ENCODE data around the gene UGT1A10.
"Not testable (repeated sequence)": the region's sequence is repeated elsewhere in the genome, so short reads cannot be mapped to it uniquely, and the experiment has no call there.

The UGT1A10 gene

GRCh38 chr2:233746475-233747282, 110.4 kb downstream of the UGT1A10 start:
- no peak for DNase-seq

DNA sequence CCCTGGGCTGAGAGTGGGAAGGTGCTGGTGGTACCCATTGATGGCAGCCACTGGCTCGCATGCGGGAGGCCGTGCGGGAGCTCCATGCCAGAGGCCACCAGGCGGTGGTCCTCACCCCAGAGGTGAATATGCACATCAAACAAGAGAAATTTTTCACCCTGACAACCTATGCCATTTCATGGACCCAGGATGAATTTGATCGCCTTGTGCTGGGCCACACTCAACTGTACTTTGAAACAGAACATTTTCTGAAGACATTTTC, 111.0 kb downstream of the UGT1A10 start:
- DNase-seq = no peak

DNA sequence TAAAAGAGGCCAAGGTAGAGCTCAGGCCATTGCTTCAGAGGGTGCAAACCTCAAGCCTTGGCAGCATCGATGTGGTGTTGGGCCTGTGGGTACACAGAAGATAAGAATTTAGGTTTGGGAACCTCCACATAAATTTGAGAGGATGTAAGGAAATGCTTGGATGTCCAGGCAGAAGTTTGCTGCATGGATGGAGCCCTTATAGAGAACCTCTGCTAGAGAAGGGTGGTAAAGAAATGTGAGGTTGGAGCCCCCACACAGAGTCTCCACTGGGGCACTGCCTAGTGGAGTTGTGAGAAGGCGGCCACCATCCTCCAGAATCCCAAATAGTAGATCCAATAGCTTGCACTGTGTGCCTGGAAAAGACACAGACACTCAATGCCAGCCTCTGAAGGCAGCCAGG, 114.4 kb downstream of the UGT1A10 start:
- not testable (repeated sequence) for DNase-seq

GRCh38 chr2:233751212-233752009, 115.2 kb downstream of the UGT1A10 start:
- DNase-seq = not testable (repeated sequence)

DNA sequence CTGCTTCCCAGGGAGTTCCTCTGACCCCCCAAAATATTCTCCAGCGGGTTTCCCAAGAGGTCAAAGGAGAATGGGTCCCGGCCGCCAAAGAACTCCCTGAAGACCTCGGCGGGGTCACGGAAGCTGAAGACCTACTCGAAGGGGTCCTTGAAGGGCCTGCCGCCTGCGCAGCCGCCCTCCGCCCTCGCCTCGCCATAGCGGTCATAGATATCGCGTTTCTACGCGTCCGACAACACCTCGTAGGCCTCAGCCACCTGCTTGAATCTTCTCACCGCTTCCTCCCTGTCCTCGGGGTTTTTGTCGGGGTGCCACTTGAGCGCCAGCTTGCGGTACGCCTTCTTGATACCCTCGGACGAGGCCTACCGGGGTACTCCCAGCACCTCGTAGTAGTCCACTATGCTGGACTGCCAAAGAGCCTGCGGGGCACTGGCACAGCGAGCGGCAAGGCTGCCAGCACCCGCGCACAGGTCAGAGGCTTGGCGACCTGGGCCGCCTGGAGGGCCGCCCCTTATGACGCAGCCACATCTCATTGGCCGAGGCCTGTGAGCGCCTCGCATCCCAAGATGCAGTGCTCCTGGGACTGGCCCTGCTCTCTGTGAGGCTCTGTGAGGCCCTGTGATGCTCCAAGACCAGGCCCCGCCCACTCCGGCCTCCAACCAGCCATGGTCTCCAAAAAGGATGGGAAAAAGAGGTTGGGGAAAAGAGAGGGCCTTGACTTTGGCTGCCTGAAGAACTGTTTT, 118.8 kb downstream of the UGT1A10 start:
- DNase-seq = no peak

- no peak for DNase-seq
Measured at GRCh38 chr2:233756429-233757081, 120.3 kb downstream of the UGT1A10 start.

GRCh38 chr2:233758141-233758540, 121.9 kb downstream of the UGT1A10 start:
- no peak for DNase-seq

DNA sequence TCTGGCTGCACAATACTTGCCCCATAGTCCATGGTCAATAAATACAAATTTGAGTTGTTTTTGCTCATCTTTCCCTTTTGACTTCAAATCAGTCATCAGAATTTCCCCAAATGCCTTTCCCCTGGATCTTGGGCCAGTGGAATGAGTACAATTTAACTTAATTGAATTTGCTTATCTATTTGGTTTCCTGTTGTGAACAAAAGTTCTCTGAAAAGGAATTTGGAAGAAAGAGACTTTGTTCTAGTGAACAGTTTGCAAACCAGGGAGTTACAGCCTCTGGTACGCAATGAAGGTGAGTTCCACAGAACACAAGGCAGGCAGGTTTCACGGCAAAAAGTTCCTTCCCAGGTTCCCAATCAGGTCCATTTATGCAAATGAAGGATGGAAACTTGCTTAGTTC, 122.6 kb downstream of the UGT1A10 start:
- no peak for DNase-seq

GRCh38 chr2:233760043-233760442, 123.8 kb downstream of the UGT1A10 start, which contains the start of gene UGT1A1:
UGT1A1 (plus strand) TSS chr2:233760270; CDS start chr2:233760288, 18 bp downstream.
- DNase-seq = no peak

DNA sequence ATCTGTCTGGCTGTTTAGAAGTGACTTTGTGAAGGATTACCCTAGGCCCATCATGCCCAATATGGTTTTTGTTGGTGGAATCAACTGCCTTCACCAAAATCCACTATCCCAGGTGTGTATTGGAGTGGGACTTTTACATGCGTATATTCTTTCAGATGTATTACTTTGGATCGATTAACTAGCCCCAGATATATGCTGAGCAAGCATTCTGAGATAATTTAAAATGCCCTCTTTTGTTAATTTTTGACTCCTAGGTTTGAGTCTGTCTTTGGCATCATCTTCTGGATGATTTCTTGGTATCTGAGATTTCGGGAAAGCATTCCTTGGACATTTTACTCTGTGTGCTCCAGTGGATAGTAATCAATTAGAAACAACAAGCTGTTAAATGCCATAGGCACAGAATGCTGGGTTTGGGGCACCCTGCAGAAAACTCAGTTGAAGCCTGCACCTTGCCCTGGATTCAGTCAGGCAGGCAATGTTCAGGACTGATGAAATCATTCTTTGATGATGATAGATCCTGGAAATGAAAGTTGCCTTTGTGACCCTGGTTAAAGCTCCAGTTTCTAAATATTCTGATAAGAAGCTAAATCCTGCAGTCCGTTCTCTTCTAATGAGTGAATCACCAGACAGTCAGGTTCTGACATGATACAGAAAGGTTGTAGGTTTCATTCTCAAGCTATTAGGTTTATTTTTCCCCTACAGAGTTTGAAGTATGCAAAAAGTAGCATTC, 125.0 kb downstream of the UGT1A10 start:
- DNase-seq = no peak

- no peak for DNase-seq
Measured at GRCh38 chr2:233764264-233764663, 128.0 kb downstream of the UGT1A10 start.

DNA sequence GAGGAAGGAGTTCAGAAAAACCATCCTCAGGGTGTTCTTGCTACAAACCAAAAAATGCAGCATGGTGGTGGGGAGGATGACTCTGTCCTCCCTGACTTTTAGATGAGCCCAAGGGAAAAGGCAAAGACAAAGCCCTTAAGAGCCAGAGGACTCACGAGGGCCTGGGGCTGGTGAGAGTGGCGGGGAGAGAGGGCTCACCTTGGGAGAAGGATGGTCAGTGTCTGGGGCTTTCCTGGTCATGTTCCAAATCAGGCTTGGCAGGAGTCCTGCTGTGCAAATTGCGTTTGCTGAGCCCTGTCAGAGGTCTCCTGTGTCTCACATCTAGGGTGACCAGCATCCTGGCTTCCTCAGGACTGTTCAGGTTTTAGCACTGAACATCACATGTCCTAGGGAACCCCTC, 128.5 kb downstream of the UGT1A10 start:
- no peak for DNase-seq

DNA sequence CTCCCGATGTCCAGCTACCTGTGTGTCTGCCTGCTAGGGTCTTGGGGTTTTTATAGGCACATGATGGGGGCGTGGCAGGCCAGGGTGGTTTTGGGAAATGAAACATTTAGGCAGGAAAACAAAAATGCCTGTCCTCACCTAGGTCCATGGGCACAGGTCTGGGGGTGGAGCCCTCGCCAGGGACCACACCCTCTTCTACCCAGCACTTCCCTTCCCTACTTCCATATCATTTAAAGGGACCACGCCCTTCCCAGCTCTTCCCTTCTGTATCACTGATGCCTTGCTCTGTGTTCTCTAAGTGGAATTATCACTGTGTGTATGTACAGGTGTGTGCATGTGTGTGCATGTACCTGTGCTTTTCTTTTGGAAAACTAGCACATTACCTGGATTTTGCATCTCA, 130.2 kb downstream of the UGT1A10 start:
- DNase-seq = no peak

GRCh38 chr2:233768076-233768475, 131.8 kb downstream of the UGT1A10 start:
- no peak for DNase-seq

DNA sequence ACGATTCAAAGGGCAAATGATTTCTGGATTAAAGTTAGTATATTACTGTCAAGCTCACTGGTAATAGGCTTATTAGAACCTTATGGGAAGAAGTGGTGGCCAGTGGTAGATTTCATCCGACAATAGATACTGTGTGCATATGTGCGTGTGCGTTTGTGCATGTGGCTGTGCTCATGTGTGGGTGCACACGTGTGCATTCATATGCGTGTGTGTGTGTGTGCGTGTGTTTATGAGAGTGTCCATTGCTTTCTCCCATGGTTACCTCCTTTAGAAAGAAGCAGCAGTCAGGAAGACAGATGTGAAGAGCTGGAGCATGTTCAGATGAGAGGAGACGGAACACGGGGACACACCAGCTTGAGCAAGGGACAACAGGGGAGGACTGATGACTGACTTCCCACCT, 133.0 kb downstream of the UGT1A10 start:
- DNase-seq = no peak

DNA sequence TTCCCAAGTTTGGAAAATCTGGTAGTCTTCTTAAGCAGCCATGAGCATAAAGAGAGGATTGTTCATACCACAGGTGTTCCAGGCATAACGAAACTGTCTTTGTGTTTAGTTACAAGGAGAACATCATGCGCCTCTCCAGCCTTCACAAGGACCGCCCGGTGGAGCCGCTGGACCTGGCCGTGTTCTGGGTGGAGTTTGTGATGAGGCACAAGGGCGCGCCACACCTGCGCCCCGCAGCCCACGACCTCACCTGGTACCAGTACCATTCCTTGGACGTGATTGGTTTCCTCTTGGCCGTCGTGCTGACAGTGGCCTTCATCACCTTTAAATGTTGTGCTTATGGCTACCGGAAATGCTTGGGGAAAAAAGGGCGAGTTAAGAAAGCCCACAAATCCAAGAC, 135.9 kb downstream of the UGT1A10 start:
- DNase-seq = no peak

GRCh38 chr2:233772583-233772982, 136.3 kb downstream of the UGT1A10 start:
- no peak for DNase-seq

DNA sequence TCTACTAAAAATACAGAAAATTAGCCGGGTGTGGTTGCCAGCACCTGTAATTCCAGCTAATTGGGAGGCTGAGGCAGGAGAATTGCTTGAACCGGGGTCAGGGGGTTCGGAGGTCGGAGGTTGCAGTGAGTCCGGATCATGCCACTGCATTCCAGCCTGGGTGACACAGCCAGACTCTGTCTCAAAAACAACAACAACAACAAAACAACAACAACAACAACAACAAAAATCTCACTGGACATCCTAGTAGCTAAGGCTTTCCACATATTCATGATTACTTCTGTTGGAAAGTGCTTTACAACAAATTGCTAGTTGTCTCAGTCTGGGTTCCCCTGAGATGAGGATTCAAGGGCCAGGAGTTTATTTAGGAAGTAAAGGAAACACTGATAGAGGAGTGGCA, 137.6 kb downstream of the UGT1A10 start:
- DNase-seq = no peak

DNA sequence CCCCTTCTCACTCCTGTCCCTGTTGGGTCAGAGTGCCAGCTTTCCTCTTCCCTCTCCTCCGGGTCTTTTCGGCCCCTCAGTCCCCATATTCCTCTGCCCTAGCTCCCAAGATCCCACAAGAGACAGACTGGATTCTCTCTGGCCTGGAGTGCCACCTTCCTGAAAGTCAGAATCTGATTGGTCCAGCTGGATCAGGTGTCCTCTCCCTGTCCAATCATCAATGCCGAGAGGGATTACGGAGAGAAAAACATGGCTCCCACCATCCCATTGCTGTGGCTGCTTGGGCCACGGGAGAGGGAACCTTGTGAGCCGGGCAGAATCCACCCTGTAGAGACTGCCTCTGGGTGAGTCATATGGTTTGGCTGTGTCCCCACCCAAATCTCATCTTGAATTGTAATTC, 139.2 kb downstream of the UGT1A10 start:
- DNase-seq = no peak

- DNase-seq = no peak
Measured at GRCh38 chr2:233778030-233778429, 141.8 kb downstream of the UGT1A10 start, which contains the start of gene MROH2A. MROH2A (plus strand) TSS chr2:233778330; CDS start chr2:233779359, 1,029 bp downstream.

DNA sequence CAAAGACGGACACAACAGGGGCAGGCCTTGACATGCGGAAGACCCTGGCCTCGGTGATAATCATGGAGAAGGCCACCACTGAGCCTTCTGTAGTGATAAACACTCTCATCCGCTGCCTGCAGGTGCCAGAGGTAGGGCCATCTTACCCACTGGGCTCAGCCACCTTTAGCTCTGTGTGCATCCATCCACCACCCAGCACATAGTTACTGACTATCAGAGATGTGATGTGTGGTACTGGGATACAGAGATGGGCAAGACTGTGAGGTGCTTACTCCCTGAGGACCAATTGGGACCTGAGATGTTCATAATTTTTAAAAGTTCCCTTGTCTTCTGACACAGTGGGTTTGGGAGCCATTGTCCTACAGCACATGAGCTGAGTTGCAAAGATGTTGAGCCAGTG, 143.5 kb downstream of the UGT1A10 start:
- DNase-seq = no peak

GRCh38 chr2:233780771-233781170, 144.5 kb downstream of the UGT1A10 start:
- DNase-seq = no peak
